Type B pancreatic cell (in vitro differentiated cells): Measurements from ENCODE around the gene PMFBP1. TPM values are rescaled to one million over a fixed set of nuclear protein-coding genes. Genes with fewer than 3 reads are reported as not detected.

Source experiments
- DNase-seq: peaks from one replicate; pipeline ENCODE4 v3.0.0; 2021; ENCODE audit warnings: mixed read lengths; ENCODE audit not compliant: unreplicated experiment; ENCODE audit errors: extremely low spot score
- H3K27ac Mint-ChIP-seq: 2 replicates; pipeline ENCODE4 v1.8.0; 2021; ENCODE audit warnings: mild to moderate bottlenecking, mixed read lengths
- H3K27me3 Mint-ChIP-seq: 2 replicates; pipeline ENCODE4 v1.8.0; 2021; ENCODE audit warnings: mixed read lengths
- H3K36me3 Mint-ChIP-seq: 2 replicates; pipeline ENCODE4 v1.8.0; 2021; ENCODE audit warnings: mixed read lengths
- H3K4me1 Mint-ChIP-seq: one replicate; pipeline ENCODE4 v1.8.0; 2021; ENCODE audit warnings: mixed read lengths; ENCODE audit not compliant: unreplicated experiment
- H3K4me3 Mint-ChIP-seq: 2 replicates; pipeline ENCODE4 v1.8.0; 2021; ENCODE audit warnings: mild to moderate bottlenecking, mixed read lengths
- H3K9me3 Mint-ChIP-seq: 2 replicates; pipeline ENCODE4 v1.8.0; 2021; ENCODE audit warnings: mixed read lengths
- total RNA-seq: library from RNA; stranded (reverse); gene quantifications from 2 replicates; pipeline ENCODE4 v1.2.1, GENCODE V29; 2021; ENCODE audit warnings: low replicate concordance
- TF ChIP-seq, protein P1 (sequence below): fragments of 200-600 bp; sonication (generic); conservative IDR thresholded peaks from 2 replicates; pipeline ENCODE4 v1.5.0; 2021; ENCODE audit warnings: antibody characterized with exemption, mild to moderate bottlenecking

Gene PMFBP1
- total RNA-seq, 1 donor from 2014 or later = 3.8 TPM

DNA sequence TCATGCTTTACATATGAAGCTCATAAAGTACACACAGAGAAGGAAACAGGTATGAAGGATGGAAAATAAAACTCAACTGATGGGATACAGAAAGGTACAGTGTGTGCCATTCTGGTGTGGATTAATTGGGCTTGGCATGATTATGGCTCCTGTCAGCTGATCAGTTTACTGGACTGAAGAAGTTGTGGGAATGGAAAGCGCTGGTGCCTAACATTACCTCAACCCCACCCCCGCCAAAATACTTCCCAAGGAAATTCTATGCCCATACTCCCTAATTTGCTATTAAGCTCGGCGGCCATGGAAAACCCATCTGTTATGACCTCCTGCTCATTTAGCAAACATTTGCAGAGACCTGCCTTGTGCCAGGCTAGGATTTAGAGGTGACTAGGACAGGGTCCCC lies 16.6 kb upstream of the PMFBP1 start:
- H3K27ac Mint-ChIP-seq = no peak overlapping the region
- H3K4me3 Mint-ChIP-seq = no peak overlapping the region
- H3K36me3 Mint-ChIP-seq = peaks cover 3% of the 10 kb centered on the region
- H3K4me1 Mint-ChIP-seq = no peaks in the 10 kb centered on the region
- TF ChIP-seq, protein P1, sequence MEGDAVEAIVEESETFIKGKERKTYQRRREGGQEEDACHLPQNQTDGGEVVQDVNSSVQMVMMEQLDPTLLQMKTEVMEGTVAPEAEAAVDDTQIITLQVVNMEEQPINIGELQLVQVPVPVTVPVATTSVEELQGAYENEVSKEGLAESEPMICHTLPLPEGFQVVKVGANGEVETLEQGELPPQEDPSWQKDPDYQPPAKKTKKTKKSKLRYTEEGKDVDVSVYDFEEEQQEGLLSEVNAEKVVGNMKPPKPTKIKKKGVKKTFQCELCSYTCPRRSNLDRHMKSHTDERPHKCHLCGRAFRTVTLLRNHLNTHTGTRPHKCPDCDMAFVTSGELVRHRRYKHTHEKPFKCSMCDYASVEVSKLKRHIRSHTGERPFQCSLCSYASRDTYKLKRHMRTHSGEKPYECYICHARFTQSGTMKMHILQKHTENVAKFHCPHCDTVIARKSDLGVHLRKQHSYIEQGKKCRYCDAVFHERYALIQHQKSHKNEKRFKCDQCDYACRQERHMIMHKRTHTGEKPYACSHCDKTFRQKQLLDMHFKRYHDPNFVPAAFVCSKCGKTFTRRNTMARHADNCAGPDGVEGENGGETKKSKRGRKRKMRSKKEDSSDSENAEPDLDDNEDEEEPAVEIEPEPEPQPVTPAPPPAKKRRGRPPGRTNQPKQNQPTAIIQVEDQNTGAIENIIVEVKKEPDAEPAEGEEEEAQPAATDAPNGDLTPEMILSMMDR = no peak
- no peaks in the 10 kb centered on the region for H3K27me3 Mint-ChIP-seq
- H3K9me3 Mint-ChIP-seq = peaks cover 5% of the 10 kb centered on the region
- DNase-seq = no peak

DNA sequence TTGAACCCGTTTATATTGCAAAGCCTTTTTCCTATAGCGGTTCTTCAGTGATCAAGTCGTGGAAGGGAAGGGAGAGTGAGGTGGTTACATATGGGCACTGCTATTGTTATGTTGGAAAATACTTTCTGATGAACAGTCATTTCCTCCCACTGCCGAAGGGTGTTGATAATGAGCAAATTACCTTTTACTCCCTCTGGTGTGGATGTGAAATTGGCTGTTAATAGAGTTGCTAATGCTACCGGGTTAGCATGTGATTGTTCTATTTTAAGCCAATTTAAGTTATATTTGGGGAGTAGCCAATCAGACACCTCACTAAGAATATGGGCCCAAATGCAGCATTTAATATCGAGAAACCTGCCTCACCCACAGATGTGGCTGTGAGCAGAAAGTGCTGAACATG lies 15.6 kb upstream of the PMFBP1 start:
- Mint-ChIP-seq H3K36me3 (peaks cover 3% of the 10 kb centered on the region), H3K9me3 (peaks cover 5% of the 10 kb centered on the region), H3K27me3 (no peaks in the 10 kb centered on the region), H3K4me3 (no peak overlapping the region), H3K27ac (no peak overlapping the region), H3K4me1 (no peaks in the 10 kb centered on the region)
- no peak for DNase-seq
- TF ChIP-seq, protein P1 = no peak

DNA sequence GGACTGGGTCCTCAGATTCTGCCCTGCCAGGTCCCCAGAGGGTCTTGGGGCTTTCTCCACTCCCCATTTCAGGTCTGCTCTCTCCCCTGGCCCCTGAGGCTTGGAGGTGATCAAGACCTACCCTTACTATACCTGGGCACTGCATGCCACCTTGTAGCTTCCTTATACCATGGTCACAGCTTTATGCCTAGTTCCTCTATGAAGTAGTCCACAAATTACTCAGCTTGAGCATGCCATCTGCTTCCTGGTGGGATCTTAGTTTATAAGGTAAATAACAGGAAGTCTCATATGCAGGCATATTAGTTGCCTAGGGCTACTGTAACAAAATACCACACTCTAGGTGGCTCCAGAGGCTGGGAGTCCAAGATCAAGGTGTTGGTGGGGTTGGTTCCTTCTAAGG lies 11.0 kb upstream of the PMFBP1 start:
- TF ChIP-seq, protein P1 = no peak
- H3K4me1 Mint-ChIP-seq = no peaks in the 10 kb centered on the region
- no peaks in the 10 kb centered on the region for H3K27me3 Mint-ChIP-seq
- no peak overlapping the region for H3K4me3 Mint-ChIP-seq
- H3K9me3 Mint-ChIP-seq = no peaks in the 10 kb centered on the region
- no peaks in the 10 kb centered on the region for H3K36me3 Mint-ChIP-seq
- no peak overlapping the region for H3K27ac Mint-ChIP-seq
- DNase-seq = no peak

DNA sequence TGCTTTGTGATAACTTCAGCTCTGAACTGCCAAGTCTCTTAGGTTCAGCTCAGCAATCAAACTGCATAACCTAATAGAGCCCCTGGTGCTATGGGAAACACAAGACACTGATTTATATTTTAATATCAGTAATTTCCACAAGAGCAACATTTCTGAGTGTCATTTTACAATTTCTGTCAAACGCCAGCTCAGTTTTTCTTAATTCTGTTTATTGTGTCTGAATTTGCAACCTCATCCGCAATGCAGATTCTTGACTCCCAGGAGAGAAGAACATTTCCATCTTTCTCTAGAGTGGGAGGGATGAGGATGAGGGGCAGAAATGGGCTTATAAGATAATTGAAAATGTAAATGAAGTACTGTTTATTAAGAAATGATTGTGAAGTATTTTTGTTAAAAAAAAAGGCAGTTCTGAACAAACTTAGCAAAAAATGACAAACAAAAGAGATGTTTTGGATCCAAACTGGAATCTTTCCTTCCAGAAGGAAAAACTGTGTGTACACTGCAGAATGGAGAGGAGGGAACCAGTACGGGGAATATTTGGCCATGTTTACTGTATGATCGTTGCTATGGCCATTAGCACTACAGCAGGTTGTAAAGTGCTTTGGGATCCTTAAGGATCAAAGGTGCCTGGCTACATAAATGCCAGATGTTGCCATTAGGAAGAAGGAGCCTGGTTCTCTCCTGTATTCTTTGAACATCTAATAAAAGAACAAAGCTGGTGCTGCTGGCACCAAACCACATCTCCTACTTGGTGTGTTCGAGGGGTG lies 7.4 kb upstream of the PMFBP1 start:
- H3K4me1 Mint-ChIP-seq = no peaks in the 10 kb centered on the region
- no peak overlapping the region for H3K27ac Mint-ChIP-seq
- TF ChIP-seq, protein P1 = no peak
- no peaks in the 10 kb centered on the region for H3K36me3 Mint-ChIP-seq
- no peaks in the 10 kb centered on the region for H3K27me3 Mint-ChIP-seq
- H3K4me3 Mint-ChIP-seq = no peak overlapping the region
- DNase-seq = no peak
- no peaks in the 10 kb centered on the region for H3K9me3 Mint-ChIP-seq

DNA sequence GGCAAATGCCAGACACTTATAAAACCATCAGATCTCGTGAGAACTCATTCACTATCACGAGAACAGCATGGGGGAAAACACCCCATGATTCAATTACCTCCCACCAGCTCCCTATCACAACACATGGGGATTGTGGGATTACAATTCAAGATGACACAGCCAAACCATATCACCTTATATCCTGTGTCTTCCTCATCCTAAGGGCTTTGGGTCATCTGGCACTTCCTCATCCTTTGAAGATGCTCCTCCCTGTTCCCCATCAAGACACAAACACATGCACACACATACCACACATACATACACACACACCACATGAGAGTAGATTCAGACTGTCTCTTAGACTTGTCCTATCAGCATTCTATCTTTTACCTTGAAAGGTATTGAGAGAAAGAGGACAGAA lies 2.8 kb upstream of the PMFBP1 start:
- no peak overlapping the region for H3K4me3 Mint-ChIP-seq
- no peaks in the 10 kb centered on the region for H3K36me3 Mint-ChIP-seq
- TF ChIP-seq, protein P1 = no peak
- DNase-seq = no peak
- no peaks in the 10 kb centered on the region for H3K4me1 Mint-ChIP-seq
- no peak overlapping the region for H3K27ac Mint-ChIP-seq
- H3K27me3 Mint-ChIP-seq = no peaks in the 10 kb centered on the region
- H3K9me3 Mint-ChIP-seq = no peaks in the 10 kb centered on the region
